Measurements from ENCODE around the gene NKX6-1. TPM values are rescaled to one million over a fixed set of nuclear protein-coding genes. Genes with fewer than 3 reads are reported as not detected.

The NKX6-1 gene
- total RNA-seq, 1 donor from 2014 or later: not detected

DNA sequence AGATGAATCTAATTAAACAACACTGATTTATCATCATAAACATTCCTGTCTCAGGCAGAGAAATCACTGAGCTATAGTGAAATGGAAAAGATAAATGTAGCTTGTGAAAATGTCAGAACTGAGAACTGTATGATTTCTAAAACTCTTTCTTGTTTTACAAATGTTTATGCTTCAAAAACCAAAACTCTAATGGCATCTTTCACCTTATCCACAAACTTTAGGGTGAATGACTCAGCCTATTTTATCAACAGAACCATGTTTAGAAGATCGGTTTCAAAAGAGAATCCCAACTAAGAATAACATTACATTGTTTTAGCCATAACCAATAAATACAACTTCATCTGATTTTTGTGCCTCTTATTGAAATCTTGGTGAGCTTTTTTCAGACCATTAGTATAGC lies 21.4 kb downstream of the NKX6-1 start:
- no peak for DNase-seq

DNA sequence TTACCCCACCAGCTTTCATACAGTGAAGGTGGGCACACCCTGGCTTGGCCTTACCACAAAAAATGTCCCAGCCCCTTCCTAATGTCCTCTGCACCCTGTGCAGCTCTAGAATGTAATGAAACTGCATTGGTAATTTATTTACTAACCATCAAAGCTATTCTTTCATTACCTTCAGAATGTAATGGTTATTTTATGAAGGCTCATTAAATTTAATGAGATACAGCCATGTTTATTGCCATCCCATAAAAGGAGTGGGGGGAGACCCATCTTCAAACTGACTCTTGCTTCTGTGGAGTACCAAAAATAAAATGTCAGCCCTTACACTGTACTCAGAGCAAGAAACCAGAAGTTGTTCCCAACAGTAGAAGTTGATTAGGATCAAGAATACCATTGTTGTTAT lies 25.0 kb downstream of the NKX6-1 start:
- DNase-seq: no peak

DNA sequence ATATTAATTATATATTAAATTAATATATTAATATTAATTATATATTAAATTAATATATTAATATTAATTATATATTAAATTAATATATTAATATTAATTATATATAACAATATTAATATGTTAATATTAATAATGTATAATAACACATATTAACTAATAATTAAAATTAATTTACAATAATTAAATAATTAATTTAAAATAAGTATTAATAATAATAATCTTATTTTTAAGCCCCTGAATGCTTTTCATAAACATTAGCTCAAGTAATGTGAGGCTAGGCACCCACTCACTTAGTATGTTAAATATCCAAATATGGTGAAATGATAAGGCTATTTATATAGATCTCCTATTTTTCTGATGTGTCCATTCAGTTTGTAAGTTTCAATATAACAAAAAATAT lies 26.9 kb downstream of the NKX6-1 start:
- no peak for DNase-seq

DNA sequence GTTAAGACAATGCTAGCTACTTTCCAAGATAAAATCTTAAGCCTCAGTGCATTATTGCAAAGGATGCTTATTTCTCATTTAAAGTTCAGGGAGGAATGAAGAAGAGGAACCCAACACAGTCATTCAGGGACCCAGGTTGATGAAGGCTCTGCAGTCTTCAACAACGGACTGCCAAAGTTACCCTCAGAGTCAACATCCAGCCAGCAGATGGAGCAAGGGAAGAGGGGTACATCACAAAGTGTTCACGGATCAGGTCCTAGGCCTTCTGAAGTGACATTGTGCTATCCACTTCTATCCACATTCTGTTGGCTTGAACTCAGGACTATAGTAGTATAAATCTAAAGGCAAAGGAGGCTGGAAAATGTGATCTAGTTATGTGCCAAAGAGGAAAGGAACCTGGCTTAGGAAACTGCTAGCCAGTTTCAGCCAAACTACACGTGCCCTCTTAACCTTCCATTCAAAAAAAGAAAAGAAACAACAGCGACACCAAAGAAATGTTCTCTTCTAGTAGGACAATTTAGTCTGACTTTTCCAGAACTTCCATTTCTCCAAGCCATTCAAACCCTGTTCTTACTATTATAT lies 28.8 kb downstream of the NKX6-1 start:
- no peak for DNase-seq

DNA sequence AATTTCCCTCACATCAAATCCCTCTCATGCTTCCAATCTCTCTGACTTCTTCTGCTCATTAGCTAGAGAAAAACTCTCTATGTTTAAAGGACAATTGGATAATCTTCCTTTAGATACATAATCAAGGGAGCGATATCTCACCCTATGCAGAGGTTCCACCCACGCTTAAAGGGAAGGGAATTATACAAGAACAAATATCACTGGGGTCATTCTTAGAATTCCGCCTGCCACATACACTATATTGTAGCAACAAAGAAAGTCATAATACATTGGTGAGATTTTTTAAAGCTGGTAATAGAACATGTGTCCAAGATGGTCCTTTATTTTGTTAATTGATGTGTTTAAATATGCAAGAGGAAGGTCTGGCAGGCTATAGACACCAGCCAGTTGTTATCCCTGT lies 31.5 kb downstream of the NKX6-1 start:
- DNase-seq: no peak

DNA sequence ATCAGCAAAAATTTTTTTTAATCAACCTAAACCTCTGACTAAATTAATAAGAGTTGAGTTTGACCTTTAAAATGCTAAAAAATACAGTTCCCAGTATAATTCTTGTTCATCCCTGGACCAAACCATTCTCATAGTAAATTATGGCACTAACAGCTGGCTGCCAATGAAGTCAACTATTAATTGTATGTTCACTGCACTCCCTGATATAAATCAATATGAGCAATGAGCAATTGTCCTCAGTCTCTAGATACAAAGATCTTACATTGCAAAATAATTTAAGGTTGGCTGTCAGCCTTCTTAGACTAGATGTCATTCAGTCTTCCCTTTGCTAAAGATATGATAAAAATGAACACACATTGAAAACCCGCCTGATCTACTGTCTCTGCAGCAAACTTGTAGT lies 39.3 kb downstream of the NKX6-1 start:
- DNase-seq: no peak

DNA sequence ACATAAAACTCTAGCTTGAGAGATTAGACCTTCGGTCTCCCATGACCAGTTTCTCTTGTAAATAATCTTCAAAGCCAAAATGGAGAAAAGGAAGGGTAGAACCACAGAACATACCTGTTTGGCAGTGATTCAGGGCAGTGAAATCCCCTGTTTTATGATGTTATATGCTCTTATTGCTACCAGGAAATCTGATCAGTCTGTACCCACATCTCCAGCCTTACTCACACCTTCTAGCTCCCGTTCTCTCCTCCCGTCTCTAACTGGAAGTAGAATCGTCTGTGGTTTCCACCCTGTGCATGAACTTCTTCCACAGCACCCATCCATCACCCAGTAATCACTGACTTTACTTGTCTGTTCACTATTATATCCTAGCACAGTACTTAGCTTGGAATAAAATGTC lies 42.9 kb downstream of the NKX6-1 start:
- no peak for DNase-seq

DNA sequence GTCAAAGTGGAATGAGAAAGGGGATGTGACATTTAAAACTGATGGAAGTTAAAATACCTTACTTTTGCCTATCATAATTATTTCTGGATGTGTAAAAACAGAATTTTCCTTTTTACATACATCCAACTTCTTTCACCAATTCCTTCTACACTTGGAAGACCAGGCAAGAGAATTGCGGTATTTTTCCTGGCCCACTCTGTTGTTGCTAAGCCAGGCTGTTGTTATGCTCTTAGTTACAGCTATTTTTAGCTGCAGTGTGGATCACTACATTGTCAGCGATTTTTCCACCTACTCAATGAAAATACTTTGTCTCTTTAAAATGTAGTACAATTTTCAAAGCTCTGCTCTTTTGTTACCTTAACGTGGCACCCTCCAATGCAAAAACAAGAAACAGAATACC lies 43.4 kb downstream of the NKX6-1 start:
- peak; percentile 8 for DNase-seq

DNA sequence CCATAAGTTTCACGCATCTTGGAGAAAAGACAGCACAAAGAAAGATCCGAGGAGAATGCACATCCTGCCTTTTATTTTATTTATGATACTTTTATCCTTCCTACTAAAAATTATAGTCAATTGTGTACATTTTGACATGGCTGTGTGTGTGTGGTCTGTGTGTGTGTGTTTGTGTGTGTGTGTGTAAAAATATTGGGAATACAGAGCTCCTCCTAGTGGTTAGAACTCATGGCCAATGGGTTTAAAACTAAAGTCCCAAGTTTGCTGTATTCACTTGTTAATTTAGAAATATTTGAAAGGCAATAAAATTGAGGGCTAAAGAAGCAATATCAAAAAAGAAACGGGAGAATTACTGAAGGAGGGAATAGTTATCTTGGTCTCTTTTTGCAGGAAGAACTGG lies 47.5 kb downstream of the NKX6-1 start:
- no peak for DNase-seq

DNA sequence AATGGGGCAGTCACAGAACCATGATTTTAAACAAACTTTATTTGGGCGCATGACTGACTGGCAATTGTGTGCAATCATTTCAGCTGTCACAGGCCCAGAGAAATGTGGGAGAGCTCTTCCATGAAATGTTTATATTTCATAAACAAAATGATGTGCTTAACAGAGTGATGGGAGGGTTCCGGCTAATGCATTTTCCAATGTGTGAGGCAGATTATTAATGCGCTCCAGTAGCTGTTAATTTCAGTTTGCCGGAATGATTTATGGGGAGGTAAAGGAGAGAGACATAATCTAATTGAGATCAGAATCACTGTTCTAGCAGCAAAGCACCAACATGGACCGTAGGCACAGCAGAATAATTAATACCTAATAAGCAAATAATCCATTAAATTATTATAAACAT lies 55.6 kb downstream of the NKX6-1 start:
- no peak for DNase-seq

DNA sequence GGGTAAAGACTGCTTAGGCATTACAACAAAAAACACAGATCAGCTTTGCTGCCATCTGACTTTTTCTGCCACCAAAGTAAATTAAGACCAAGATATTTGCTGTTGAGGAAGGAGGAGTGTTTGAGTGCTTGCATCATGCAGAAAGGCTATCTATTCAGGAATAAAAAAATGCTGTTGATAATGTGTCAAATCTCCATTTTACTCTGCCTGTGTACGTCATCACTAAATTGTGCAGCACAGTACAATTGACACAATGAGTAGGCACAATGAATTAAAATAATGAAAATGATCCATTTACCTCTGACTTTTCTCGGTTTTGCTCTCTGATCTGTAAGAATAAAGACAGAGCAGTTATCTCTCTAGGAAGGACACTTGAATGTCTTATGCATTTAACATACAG lies 56.3 kb downstream of the NKX6-1 start:
- DNase-seq: no peak

Small RNAs within 50 kb of the gene (small RNA-seq; reads per million reads assigned to genes)
- gene RPL3P13 (ENCODE audit: low replicate concordance): not detected

Other genes with a start within 250 kb of the NKX6-1 start
- 4.5 TPM for gene CDS1, start 83.8 kb upstream of the NKX6-1 start, total RNA-seq

Data from tongue (tissue), 3 donors.